K562 (cell line): ENCODE data around the gene HNRNPLL. TPM values are rescaled to one million over a fixed set of nuclear protein-coding genes. Genes with fewer than 3 reads are reported as not detected.

Experiments used
- ASH1L ChIP-seq: fragments of 450-650 bp; IDR thresholded peaks from 2 replicates; pipeline ENCODE4 v1.6.1; 2018; ENCODE audit warnings: borderline replicate concordance, mild to moderate bottlenecking, low read depth; ENCODE audit not compliant: partially characterized antibody
- CBX2 ChIP-seq: fragments of 200-600 bp; sonication (generic); IDR thresholded peaks from one replicate; pipeline ENCODE4 v1.6.1; 2012; ENCODE audit warnings: mild to moderate bottlenecking, low read length, inconsistent platforms; ENCODE audit not compliant: insufficient read depth, poor library complexity, severe bottlenecking
- HSF4 ChIP-seq: fragments of 250-450 bp; sonication (Bioruptor Pico); IDR thresholded peaks from 2 replicates; pipeline ENCODE4 v2.1.2; 2022; ENCODE audit warnings: mild to moderate bottlenecking, moderate library complexity, borderline replicate concordance
- MAFG ChIP-seq: fragments of 450-650 bp; conservative IDR thresholded peaks from 2 replicates; pipeline ENCODE4 v1.6.1; 2016; ENCODE audit warnings: missing genetic modification characterization, missing compliant biosample characterization
- NCOR1 ChIP-seq: fragments of 450-650 bp; IDR thresholded peaks from 2 replicates; pipeline ENCODE4 v1.6.1; 2016; ENCODE audit warnings: mild to moderate bottlenecking, moderate library complexity
- RBFOX2 ChIP-seq: fragments of 200-400 bp; formaldehyde crosslinking; IDR thresholded peaks from 2 replicates; pipeline ENCODE4 v1.6.1; 2017; ENCODE audit warnings: low read depth, mild to moderate bottlenecking, low read length, moderate library complexity
- RBM34 ChIP-seq: fragments of 200-400 bp; formaldehyde crosslinking; IDR thresholded peaks from 2 replicates; pipeline ENCODE4 v1.6.1; 2018; ENCODE audit warnings: low read length, borderline replicate concordance; ENCODE audit not compliant: insufficient read depth
- SNRNP70 ChIP-seq: fragments of 200-400 bp; formaldehyde crosslinking; optimal IDR thresholded peaks from 2 replicates; pipeline ENCODE3; 2017; ENCODE audit warnings: low read depth, low read length
- SRSF9 ChIP-seq: fragments of 200-400 bp; formaldehyde crosslinking; IDR thresholded peaks from 2 replicates; pipeline ENCODE4 v1.6.1; 2017; ENCODE audit warnings: low read depth, low read length, borderline replicate concordance
- ZBED1 ChIP-seq: IDR thresholded peaks from 2 replicates; pipeline ENCODE4 v1.6.1; 2014
- ZC3H11A ChIP-seq: IDR thresholded peaks from 2 replicates; pipeline ENCODE4 v1.6.1; 2012; ENCODE audit warnings: low read depth, low read length, improper control_type of control experiment
- ZNF695 ChIP-seq: fragments of 450-650 bp; formaldehyde crosslinking; IDR thresholded peaks from 2 replicates; pipeline ENCODE4 v1.4.0; 2020; ENCODE audit warnings: mild to moderate bottlenecking, moderate library complexity
- polyA plus RNA-seq, 8 experiments: library from polyadenylated mRNA; depleted of rRNA in 4 of 8; stranded (reverse) in 5 of 8; unstranded in 3 of 8; fragments of >200 nt; fragmentation: Nextera tagmentation in 2 of 8; fragmentation: Illumina TruSeq in 1 of 8; extraction: Ambion mirVana in 2 of 8; extraction: Trizol in 1 of 8; gene quantifications; 2 replicates each; pipeline versions ENCODE4 v1.2.1 to v1.2.3, GENCODE V29; 2011 to 2014; ENCODE audit warnings: inconsistent platforms in 1 of 8, missing spikeins in 1 of 8
- total RNA-seq, 7 experiments: library from RNA; depleted of rRNA in 6 of 7; stranded (reverse); fragments of >200 nt in 6 of 7; fragmentation: Illumina TruSeq in 2 of 7; extraction: Trizol in 2 of 7; gene quantifications; 2 replicates each; pipeline versions ENCODE4 v1.2.1 to v1.2.3, GENCODE V29; 2011 to 2021; ENCODE audit warnings: low replicate concordance in 1 of 7
- TF ChIP-seq, protein P1 (sequence below): fragments of 250-450 bp; sonication (Bioruptor Pico); IDR thresholded peaks from 2 replicates; pipeline ENCODE4 v1.5.0; 2021
- TF ChIP-seq, protein P2 (sequence below): sonication (generic); formaldehyde crosslinking; IDR thresholded peaks from 2 replicates; pipeline ENCODE4 v1.8.1; 2023; ENCODE audit warnings: mild to moderate bottlenecking, missing genetic modification reagents
- TF ChIP-seq, protein P3 (sequence below): fragments of 250-450 bp; sonication (Bioruptor Pico); IDR thresholded peaks from 2 replicates; pipeline ENCODE4 v1.9.0; 2021; ENCODE audit warnings: mild to moderate bottlenecking, inconsistent platforms
- TF ChIP-seq, protein P4 (sequence below), 2 experiments: fragments of 450-650 bp in 1 of 2; IDR thresholded peaks; 2 replicates each; pipeline ENCODE4 v1.6.1; 2011 to 2017; ENCODE audit warnings: low read depth in 2 of 2, antibody characterized with exemption in 1 of 2, borderline replicate concordance in 1 of 2, low read length in 1 of 2, mild to moderate bottlenecking in 1 of 2, mixed read lengths in 1 of 2; ENCODE audit not compliant: control insufficient read depth in 1 of 2

Gene HNRNPLL
- total and polyA plus RNA-seq, 9 of the 15 experiments (the other 6 are each of a cell fraction or from before 2014, with no cell fraction given): 19.8 to 135 (median 57.8) TPM

DNA sequence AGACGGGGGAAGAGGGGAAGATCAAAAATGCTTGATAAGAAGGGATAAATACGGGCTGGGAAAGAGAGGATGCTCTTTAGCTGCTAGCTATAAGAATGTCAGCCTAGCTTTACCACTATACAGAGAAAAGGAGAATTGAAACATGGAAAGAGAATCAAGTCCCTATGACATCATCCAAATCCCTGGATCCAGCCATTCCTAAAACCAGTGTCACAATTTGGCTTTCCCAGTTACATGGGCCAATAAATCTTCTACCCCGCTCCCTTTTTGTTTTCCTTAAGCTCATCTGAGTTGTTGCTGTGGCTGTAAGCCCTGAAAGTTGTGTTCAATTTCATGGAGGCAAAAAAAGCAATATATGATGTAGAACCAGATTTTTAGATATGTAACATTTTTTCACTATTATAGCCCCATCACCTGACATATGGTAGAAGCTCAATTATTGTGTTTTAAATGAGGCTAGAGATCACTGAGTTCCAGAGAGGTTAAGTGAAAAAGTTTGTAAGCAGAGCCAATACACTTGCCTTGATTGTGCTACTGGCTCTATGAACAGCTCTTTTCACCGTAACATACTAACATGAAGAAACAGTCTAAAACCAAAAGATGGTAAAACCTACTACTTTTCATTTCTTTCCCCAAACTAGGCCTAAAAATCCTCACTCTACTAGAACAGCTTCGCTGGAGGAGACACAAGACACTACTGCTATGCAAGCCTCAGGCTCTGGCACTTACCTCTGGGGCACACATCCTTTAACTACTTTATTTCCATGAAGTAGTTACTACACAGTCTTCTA lies 4.3 kb downstream of the HNRNPLL start (continued):
- TF ChIP-seq ZBED1 (no peak), NCOR1 (no peak), SRSF9 (no peak), SNRNP70 (no peak), MAFG (tag) (no peak), ZNF695 (CRISPR knock-in tag) (no peak), ZC3H11A (no peak), CBX2 (no peak), RBFOX2 (peak; percentile 49), ASH1L (no peak), RBM34 (no peak), HSF4 (CRISPR knock-in tag) (no peak)
- TF ChIP-seq, protein P1, sequence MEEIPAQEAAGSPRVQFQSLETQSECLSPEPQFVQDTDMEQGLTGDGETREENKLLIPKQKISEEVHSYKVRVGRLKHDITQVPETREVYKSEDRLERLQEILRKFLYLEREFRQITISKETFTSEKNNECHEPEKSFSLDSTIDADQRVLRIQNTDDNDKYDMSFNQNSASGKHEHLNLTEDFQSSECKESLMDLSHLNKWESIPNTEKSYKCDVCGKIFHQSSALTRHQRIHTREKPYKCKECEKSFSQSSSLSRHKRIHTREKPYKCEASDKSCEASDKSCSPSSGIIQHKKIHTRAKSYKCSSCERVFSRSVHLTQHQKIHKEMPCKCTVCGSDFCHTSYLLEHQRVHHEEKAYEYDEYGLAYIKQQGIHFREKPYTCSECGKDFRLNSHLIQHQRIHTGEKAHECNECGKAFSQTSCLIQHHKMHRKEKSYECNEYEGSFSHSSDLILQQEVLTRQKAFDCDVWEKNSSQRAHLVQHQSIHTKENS (CRISPR knock-in tag): no peak
- TF ChIP-seq, protein P2, sequence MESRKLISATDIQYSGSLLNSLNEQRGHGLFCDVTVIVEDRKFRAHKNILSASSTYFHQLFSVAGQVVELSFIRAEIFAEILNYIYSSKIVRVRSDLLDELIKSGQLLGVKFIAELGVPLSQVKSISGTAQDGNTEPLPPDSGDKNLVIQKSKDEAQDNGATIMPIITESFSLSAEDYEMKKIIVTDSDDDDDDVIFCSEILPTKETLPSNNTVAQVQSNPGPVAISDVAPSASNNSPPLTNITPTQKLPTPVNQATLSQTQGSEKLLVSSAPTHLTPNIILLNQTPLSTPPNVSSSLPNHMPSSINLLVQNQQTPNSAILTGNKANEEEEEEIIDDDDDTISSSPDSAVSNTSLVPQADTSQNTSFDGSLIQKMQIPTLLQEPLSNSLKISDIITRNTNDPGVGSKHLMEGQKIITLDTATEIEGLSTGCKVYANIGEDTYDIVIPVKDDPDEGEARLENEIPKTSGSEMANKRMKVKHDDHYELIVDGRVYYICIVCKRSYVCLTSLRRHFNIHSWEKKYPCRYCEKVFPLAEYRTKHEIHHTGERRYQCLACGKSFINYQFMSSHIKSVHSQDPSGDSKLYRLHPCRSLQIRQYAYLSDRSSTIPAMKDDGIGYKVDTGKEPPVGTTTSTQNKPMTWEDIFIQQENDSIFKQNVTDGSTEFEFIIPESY (CRISPR knock-in tag): no peak
- TF ChIP-seq, protein P3, sequence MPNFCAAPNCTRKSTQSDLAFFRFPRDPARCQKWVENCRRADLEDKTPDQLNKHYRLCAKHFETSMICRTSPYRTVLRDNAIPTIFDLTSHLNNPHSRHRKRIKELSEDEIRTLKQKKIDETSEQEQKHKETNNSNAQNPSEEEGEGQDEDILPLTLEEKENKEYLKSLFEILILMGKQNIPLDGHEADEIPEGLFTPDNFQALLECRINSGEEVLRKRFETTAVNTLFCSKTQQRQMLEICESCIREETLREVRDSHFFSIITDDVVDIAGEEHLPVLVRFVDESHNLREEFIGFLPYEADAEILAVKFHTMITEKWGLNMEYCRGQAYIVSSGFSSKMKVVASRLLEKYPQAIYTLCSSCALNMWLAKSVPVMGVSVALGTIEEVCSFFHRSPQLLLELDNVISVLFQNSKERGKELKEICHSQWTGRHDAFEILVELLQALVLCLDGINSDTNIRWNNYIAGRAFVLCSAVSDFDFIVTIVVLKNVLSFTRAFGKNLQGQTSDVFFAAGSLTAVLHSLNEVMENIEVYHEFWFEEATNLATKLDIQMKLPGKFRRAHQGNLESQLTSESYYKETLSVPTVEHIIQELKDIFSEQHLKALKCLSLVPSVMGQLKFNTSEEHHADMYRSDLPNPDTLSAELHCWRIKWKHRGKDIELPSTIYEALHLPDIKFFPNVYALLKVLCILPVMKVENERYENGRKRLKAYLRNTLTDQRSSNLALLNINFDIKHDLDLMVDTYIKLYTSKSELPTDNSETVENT (CRISPR knock-in tag): no peak
- TF ChIP-seq, protein P4, sequence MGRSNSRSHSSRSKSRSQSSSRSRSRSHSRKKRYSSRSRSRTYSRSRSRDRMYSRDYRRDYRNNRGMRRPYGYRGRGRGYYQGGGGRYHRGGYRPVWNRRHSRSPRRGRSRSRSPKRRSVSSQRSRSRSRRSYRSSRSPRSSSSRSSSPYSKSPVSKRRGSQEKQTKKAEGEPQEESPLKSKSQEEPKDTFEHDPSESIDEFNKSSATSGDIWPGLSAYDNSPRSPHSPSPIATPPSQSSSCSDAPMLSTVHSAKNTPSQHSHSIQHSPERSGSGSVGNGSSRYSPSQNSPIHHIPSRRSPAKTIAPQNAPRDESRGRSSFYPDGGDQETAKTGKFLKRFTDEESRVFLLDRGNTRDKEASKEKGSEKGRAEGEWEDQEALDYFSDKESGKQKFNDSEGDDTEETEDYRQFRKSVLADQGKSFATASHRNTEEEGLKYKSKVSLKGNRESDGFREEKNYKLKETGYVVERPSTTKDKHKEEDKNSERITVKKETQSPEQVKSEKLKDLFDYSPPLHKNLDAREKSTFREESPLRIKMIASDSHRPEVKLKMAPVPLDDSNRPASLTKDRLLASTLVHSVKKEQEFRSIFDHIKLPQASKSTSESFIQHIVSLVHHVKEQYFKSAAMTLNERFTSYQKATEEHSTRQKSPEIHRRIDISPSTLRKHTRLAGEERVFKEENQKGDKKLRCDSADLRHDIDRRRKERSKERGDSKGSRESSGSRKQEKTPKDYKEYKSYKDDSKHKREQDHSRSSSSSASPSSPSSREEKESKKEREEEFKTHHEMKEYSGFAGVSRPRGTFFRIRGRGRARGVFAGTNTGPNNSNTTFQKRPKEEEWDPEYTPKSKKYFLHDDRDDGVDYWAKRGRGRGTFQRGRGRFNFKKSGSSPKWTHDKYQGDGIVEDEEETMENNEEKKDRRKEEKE (IDR thresholded peaks at IDR 0.05; ENCODE audit: borderline replicate concordance in 1 of 2, control insufficient read depth in 1 of 2, low read depth in 2 of 2, low read length in 1 of 2): no peak; a peak in 1 of 4 replicates
